ENCODE data around the gene NFATC1.

DNA sequence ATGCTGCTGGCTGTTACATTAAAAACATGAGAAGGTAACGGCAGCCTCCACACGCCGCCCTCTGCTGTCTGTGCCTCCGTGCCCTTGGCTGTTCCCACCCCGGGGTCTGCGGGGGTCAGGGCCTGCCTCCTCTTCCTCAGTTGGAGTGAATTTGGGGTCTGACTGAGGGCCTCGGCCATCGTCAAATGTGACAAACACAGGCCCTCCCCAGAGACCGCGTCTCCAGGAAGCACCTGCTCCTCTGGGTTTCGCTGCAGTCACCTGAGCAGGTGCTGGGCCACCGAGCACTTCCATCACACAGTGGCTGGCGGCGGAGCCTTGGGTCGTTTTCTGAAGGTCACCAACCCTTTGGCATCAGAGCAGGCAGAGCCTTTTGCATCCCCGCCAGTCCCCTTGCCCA lies 70.9 kb downstream of the NFATC1 start:
- TF ChIP-seq, protein P1, sequence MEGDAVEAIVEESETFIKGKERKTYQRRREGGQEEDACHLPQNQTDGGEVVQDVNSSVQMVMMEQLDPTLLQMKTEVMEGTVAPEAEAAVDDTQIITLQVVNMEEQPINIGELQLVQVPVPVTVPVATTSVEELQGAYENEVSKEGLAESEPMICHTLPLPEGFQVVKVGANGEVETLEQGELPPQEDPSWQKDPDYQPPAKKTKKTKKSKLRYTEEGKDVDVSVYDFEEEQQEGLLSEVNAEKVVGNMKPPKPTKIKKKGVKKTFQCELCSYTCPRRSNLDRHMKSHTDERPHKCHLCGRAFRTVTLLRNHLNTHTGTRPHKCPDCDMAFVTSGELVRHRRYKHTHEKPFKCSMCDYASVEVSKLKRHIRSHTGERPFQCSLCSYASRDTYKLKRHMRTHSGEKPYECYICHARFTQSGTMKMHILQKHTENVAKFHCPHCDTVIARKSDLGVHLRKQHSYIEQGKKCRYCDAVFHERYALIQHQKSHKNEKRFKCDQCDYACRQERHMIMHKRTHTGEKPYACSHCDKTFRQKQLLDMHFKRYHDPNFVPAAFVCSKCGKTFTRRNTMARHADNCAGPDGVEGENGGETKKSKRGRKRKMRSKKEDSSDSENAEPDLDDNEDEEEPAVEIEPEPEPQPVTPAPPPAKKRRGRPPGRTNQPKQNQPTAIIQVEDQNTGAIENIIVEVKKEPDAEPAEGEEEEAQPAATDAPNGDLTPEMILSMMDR (conservative IDR thresholded peaks at IDR 0.05 in 1 of 2, IDR thresholded peaks at IDR 0.05 in 1 of 2; ENCODE audit: low read depth in 1 of 2, low read length in 2 of 2), result no peak
- no peak for TF ChIP-seq EZH2 (IDR thresholded peaks at IDR 0.05; ENCODE audit: low read length, missing control alignments)
